Right cardiac atrium (tissue), 5 donors: ENCODE data around the gene TSHZ2. TPM values are rescaled to one million over a fixed set of nuclear protein-coding genes. Genes with fewer than 3 reads are reported as not detected.

Experiments
- ATAC-seq, 2 donors: fragments of 200-7000 bp; cut with Tn5 transposase; one replicate each; pipeline versions ENCODE4 v1.8.0 to v1.9.1; 2020; ENCODE audit warnings: moderate library complexity in 2 of 2, mild to moderate bottlenecking in 1 of 2
- DNase-seq, 3 donors: peaks; one replicate each; pipeline ENCODE4 v3.0.0-alpha.2; 2020
- H3K27ac ChIP-seq: one replicate; pipeline ENCODE4 v1.5.1; 2013; ENCODE audit warnings: mild to moderate bottlenecking, low read length, control low read depth, moderate library complexity
- H3K27me3 ChIP-seq: one replicate; pipeline ENCODE4 v1.6.1; 2013; ENCODE audit not compliant: control insufficient read depth, insufficient read depth
- H3K4me1 ChIP-seq: one replicate; pipeline ENCODE4 v1.6.1; 2013; ENCODE audit warnings: low read length; ENCODE audit not compliant: control insufficient read depth, insufficient read depth
- H3K4me3 ChIP-seq: one replicate; pipeline ENCODE4 v1.5.1; 2013; ENCODE audit warnings: low read length, control low read depth
- H3K9me3 ChIP-seq: one replicate; pipeline ENCODE4 v1.6.1; 2013; ENCODE audit warnings: low read length; ENCODE audit not compliant: control insufficient read depth
- WGBS: extraction: QIAGEN DNeasy Blood & Tissue Kit; methylation state at CpG from one replicate; pipeline ENCODE4 v1.1.7; 2013; 5-methylcytosine and 5-hydroxymethylcytosine counted together
- intact Hi-C, 4 donors: fragments of 100-400 bp; cut with DNase I; formaldehyde crosslinking; loops; one replicate each; pipeline versions ENCODE4 v1.11.0 to v1.14.0; 2022 to 2023
- polyA plus RNA-seq: library from polyadenylated mRNA; stranded (reverse); fragments of 200-250 nt; gene quantifications from one replicate; pipeline ENCODE4 v1.2.3, GENCODE V29; 2013
- total RNA-seq, 4 donors: library from RNA; stranded (reverse); fragmentation: NEBNext Ultra II Directional; extraction: Animal tissue kit (Norgen Biotek cat#: 25700); gene quantifications; one replicate each; pipeline ENCODE4 v1.2.1, GENCODE V29; 2021
- donor health status: healthy with polysubstance abuse.
- donor health status: DM: no; HTN: yes; CAD: no.
- donor health status: DM: no; HTN: no; CAD: no.
- donor health status: DM: no; HTN: yes; CAD: no; lungs with severe emphysema.
- donor health status: DM: yes; HTN: yes; CAD: no.

TSHZ2 gene
- total and polyA plus RNA-seq, 5 donors: 2.3 to 8.9 (median 6.9) TPM

DNA sequence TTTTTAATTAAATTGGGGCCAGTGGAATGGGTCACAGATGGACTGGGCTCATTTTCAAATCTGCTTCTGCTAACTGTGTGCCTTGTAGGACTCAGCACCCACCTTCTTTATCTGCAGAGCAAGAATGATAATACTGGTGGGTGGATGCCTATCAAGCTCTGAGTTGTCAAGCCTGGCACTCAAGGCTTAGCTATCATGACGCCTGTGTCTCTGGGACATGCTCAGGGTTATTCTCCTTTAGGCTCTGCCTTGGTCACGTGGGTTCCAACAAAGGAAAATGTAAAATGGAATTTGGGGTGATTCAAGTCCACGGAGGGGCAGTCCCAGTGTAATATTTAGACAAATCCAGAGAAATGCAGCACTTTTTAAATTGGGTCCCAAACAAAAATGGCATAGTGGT lies 202.3 kb downstream of the TSHZ2 start:
- H3K27ac ChIP-seq: no peak overlapping the region
- no peaks in the 10 kb centered on the region for H3K4me1 ChIP-seq
- no peak overlapping the region for H3K4me3 ChIP-seq
- 54% methylated on average over 3 of the region's 3 CpGs for WGBS
- ATAC-seq: no peak
- no peaks in the 10 kb centered on the region for H3K27me3 ChIP-seq
- intact Hi-C loops: no loop called here
- no peaks in the 10 kb centered on the region for H3K9me3 ChIP-seq
- no peak for DNase-seq

DNA sequence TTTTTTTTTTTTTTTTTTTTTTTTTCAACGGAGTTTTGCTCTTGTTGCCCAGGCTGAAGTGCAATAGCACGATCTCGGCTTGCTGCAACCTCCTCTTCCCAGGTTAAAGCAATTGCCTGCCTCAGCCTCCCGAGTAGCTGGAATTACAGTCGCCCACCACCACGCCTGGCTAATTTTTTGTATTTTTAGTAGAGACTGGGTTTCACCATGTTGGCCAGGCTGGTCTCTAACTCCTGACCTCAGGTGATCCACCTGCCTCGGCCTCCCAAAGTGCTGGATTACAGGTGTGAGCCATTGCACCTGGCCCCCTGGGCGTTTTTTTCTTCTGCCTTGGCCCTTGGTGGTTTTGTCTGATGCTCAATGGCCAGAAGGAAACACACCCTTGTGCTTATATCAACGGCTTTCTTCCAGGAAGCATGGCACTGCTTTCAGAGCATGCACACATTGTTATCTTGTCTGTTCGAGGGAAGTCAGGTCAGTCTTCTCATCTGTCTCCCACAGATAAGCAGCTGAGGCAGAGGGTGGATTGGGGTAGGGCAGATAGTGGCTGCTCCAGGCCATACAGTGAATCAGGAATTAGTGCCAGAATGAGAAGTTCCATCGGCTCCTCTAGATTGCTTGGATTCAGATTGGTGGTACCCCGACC lies 203.1 kb downstream of the TSHZ2 start:
- DNase-seq: no peak
- no peak for ATAC-seq
- 71% methylated on average over 12 of the region's 12 CpGs for WGBS

DNA sequence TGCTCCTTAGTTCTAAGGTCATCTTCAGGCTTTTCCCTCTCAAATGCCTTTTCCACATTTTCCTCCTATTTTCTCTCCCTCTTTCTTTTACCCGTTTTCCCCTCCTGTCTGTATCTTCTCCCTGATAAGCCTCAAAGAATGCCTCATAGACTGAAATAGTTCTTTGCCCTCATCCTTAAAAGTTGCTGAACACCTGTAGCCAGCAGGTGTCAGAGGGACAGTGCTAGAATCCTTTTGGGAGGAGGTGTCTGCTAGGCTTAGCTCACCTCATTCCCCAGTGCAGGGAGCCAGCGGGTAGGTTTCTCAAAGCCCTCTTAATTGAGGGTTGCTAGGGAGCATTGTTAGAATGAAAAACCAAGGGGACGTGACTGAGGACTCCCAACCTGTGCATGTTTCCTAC lies 204.0 kb downstream of the TSHZ2 start:
- WGBS: 62% methylated on average over 3 of the region's 3 CpGs

More for the DNA sequence above, 203.1 kb downstream of the TSHZ2 start:
- Histone ChIP-seq H3K4me3 (no peak overlapping the region), H3K27ac (no peak overlapping the region), H3K27me3 (no peaks in the 10 kb centered on the region), H3K4me1 (no peaks in the 10 kb centered on the region), H3K9me3 (no peaks in the 10 kb centered on the region)
- intact Hi-C loops: no loop called here

DNA sequence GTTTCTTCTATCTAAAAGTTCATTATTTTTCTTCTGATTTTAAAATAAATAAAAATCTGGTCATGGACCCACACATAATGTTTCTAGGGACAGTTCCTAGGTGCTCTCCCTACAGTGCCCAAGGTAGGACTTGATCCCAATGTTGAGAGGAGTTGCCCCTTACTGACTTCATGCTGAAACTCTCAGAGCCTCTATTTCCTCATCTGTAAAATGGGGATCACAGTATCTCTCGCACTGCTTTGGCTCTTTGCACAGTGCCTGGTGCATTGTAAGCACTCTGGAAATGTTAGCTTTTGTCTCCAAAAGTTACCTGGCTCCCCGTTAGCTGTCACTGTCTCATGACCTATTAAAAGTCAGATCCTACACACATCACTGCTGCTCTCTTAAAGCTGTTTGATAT lies 205.5 kb downstream of the TSHZ2 start:
- Histone ChIP-seq H3K27me3 (no peaks in the 10 kb centered on the region), H3K4me3 (no peak overlapping the region), H3K4me1 (no peaks in the 10 kb centered on the region), H3K9me3 (no peaks in the 10 kb centered on the region), H3K27ac (no peak overlapping the region)
- 94% methylated on average over 2 of the region's 2 CpGs for WGBS
- intact Hi-C loops: no loop called here
- no peak for ATAC-seq
- DNase-seq: no peak

More for the DNA sequence above, 204.0 kb downstream of the TSHZ2 start:
- no peaks in the 10 kb centered on the region for H3K4me1 ChIP-seq
- H3K27me3 ChIP-seq: no peaks in the 10 kb centered on the region
- intact Hi-C loops: no loop called here
- no peak for DNase-seq
- H3K27ac ChIP-seq: no peak overlapping the region
- H3K4me3 ChIP-seq: no peak overlapping the region
- no peaks in the 10 kb centered on the region for H3K9me3 ChIP-seq
- no peak for ATAC-seq

DNA sequence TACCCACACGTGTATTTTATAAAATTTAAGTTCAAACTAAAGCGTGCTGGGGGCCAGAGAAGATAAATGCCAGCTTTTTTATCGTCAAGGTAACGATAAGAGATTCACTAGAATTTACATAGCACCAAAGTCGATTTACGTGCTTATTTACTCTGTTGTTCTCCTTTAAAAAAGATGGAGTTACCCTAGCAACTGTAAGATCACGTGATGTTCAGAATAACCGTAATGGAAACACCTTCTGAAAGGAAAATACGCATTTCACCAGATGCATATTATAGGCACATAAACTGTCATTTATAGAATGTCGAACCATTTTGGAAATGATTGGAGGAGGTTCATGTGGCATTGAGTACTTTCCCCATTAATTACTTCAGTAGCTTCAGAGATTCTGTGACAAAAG lies 207.6 kb downstream of the TSHZ2 start:
- intact Hi-C loops: no loop called here
- no peak overlapping the region for H3K27ac ChIP-seq
- 90% methylated on average over 10 of the region's 10 CpGs for whole genome bisulfite sequencing

DNA sequence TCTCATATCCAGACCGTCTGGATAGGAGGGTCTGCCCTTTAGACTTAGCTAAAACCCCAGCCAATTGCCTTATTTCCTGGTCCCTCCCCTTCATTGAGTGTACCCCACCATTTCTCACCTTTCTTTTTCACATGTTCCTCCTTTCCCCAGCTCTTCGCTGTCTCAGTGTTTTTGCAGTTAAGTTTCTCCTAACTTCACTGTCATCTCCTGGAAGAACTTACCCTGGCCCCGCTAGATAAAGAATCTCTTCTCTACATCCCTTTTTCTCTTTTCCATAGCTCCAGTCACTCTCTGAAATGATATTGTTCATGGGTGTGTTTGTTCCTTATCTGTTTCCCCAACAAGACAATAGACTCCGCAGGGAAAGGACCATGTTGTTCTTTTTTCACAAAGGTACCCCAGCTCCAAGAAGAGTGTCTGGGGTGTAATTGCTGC lies 208.8 kb downstream of the TSHZ2 start:
- no peak overlapping the region for H3K4me3 ChIP-seq
- no peaks in the 10 kb centered on the region for H3K27me3 ChIP-seq
- H3K4me1 ChIP-seq: no peaks in the 10 kb centered on the region
- 81% methylated on average over 4 of the region's 4 CpGs for WGBS
- intact Hi-C loops: no loop called here
- DNase-seq (no peak), ATAC-seq (no peak)
- no peaks in the 10 kb centered on the region for H3K9me3 ChIP-seq
- no peak overlapping the region for H3K27ac ChIP-seq

More for the DNA sequence above, 207.6 kb downstream of the TSHZ2 start:
- Histone ChIP-seq H3K9me3 (no peaks in the 10 kb centered on the region), H3K27me3 (no peaks in the 10 kb centered on the region), H3K4me3 (no peak overlapping the region), H3K4me1 (no peaks in the 10 kb centered on the region)
- DNase-seq (no peak), ATAC-seq (no peak)

DNA sequence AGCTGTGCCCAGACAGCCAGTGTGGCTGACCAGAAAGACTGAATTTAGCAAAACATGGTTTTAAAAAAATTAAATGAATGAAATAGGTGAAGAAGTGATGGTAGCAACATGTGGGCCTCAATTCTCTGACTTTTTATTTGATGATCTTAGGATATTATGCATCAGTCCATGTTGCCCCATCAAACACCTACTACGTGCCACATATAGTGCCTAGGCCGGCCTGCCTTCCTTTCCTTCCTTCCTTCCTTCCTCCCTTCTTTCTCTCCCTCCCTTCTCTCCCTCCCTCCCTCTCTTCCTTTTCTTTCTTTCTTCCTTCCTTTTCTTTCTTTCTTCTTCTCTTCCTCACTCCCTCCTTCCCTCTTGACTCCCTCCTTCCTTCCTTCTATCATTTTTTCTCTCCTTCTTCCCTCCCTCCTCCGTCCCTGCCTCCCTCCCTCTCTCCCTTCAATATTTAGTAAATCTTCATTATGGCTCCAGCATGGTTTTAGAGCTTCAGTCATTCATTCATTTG lies 209.8 kb downstream of the TSHZ2 start:
- ATAC-seq (no peak), DNase-seq (no peak)
- H3K9me3 ChIP-seq: no peaks in the 10 kb centered on the region
- 83% methylated on average over 3 of the region's 3 CpGs for WGBS
- no peak overlapping the region for H3K27ac ChIP-seq
- H3K4me1 ChIP-seq: no peaks in the 10 kb centered on the region
- intact Hi-C loops: no loop called here
- no peak overlapping the region for H3K4me3 ChIP-seq
- no peaks in the 10 kb centered on the region for H3K27me3 ChIP-seq

DNA sequence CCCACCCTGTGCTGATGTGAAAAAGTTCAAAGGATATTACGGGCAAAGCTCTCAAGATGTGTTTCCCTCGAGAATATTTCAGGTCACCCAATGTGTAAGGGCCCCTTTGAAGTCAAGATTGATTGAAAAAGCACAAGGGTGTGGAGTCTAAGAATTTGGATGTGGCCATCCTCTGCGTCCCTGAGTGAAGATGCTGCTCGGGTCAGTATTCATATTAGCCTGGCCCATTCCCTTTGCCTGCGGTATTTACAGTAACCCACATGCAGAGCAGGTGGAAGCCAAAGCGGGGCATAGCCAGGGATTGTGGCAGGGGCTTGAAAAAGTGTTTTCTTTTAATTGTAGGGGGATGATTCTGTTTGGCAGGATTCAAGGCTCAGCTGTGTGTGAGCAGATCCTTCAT lies 211.0 kb downstream of the TSHZ2 start:
- ATAC-seq: no peak
- intact Hi-C loops: no loop called here
- WGBS: 94% methylated on average over 6 of the region's 6 CpGs
- no peaks in the 10 kb centered on the region for H3K4me1 ChIP-seq
- no peaks in the 10 kb centered on the region for H3K27me3 ChIP-seq
- H3K4me3 ChIP-seq: no peak overlapping the region
- H3K9me3 ChIP-seq: no peaks in the 10 kb centered on the region
- DNase-seq: no peak
- H3K27ac ChIP-seq: no peak overlapping the region

DNA sequence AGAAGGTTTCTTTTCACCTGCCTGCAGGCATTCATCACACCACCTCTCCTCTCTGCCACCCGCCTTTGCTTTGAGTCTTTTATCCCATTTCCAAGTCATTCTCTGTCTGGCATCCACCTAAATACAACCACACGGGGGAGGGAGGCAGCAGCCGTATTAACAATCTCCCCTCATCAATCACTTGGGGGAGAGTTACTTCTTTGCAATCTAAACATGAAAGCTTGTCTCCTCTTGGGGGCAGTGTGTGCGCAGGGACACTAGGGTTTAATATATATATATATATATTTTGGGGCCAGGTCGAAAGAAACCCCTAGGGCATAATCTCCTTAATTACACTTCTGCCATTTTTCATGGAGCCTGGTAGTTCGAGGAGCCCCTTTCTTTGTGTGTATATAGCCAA lies 214.5 kb downstream of the TSHZ2 start:
- no peaks in the 10 kb centered on the region for H3K4me1 ChIP-seq
- H3K4me3 ChIP-seq: no peak overlapping the region
- no peaks in the 10 kb centered on the region for H3K27me3 ChIP-seq
- no peak for DNase-seq
- WGBS: 67% methylated on average over 6 of the region's 6 CpGs
- H3K27ac ChIP-seq: no peak overlapping the region
- H3K9me3 ChIP-seq: no peaks in the 10 kb centered on the region
- intact Hi-C loops: no loop called here
- no peak for ATAC-seq

DNA sequence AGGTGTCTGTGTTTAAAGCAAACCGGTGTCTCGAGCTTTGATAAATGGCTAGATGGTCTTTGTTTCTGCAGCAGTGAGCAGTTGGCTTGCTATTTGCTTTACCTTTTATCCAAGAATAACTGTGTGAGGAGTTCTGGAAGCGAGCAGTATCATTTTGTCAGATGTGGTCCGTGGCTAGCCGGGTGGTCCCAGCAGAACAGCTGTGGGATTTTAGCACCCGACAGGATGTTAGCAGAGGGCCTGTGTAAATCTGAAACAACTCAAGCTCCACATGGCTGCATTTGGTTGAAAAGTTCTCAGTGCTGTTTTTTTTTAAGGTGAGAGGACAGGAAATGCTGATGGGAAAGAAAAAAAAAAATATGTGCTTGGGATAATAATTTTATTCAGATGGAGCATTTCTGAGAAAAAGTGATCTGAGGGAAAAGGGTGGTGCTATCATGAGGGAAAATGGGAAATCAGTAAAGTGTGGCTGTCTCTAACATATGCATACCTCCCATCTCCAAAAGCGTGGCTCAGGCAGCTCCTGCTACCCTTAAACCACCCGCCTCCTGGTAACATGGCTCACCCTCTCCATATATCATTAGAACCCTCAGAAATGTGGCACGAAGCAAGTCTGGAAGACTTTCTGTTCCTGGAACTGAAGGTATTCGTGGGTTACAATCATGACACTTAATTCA lies 215.4 kb downstream of the TSHZ2 start:
- no peak for ATAC-seq
- Histone ChIP-seq H3K4me3 (no peak overlapping the region), H3K27ac (no peak overlapping the region), H3K27me3 (no peaks in the 10 kb centered on the region), H3K4me1 (no peaks in the 10 kb centered on the region), H3K9me3 (no peaks in the 10 kb centered on the region)
- intact Hi-C loops: no loop called here
- no peak for DNase-seq
- 68% methylated on average over 10 of the region's 10 CpGs for WGBS

DNA sequence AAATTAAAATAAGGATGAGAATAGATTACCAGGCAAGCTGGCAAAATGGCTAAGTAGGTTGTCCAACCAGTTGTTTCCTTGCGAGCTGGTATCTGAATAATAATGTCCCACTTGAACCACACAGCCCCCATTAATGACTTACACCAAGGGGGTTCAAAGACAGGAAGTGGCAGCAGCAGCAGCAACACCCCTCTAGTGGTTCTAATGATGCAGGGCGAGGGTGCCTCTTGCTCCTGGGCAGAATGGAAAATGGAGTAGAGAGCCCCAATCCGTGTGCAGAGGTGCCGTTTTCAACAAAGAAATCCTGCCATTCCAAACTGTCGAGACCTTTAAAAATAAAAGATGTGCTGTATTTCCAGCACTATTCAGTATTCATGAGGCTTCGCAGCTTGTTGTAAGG lies 218.1 kb downstream of the TSHZ2 start:
- no peak for ATAC-seq
- Histone ChIP-seq H3K4me1 (no peaks in the 10 kb centered on the region), H3K27ac (no peak overlapping the region), H3K27me3 (no peaks in the 10 kb centered on the region), H3K9me3 (no peaks in the 10 kb centered on the region), H3K4me3 (no peak overlapping the region)
- 83% methylated on average over 6 of the region's 6 CpGs for WGBS
- intact Hi-C loops: no loop called here
- DNase-seq: no peak
